PC-3 (cell line): ENCODE measurements around the gene FCRL2. TPM values are rescaled to one million over a fixed set of nuclear protein-coding genes. Genes with fewer than 3 reads are reported as not detected.

ENCODE experiments used
- ATAC-seq: fragments of 200-7000 bp; cut with Tn5 transposase; 2 replicates; pipeline ENCODE4 v1.9.1; 2020; ENCODE audit warnings: mild to moderate bottlenecking, moderate library complexity
- BruUV-seq: library from RNA; stranded (reverse); fragments of 400-500 nt; replicated peaks from 2 replicates; lab custom pipeline; 2021; lab: Mats Ljungman, UMichigan
- CTCF ChIA-PET: fragments of 300-600 bp; sonication (Branson Sonifier 250); formaldehyde crosslinking; loops from one replicate; lab custom pipeline; 2022; ENCODE audit warnings: antibody characterized with exemption; lab: Charles Lee
- POLR2A ChIA-PET: fragments of 300-600 bp; sonication (Branson Sonifier 250); formaldehyde crosslinking; loops from one replicate; lab custom pipeline; 2022; ENCODE audit warnings: antibody characterized with exemption; ENCODE audit not compliant: unreplicated experiment; lab: Charles Lee
- DNase-seq: peaks from one replicate; pipeline ENCODE4 v3.0.0-alpha.2; 2015
- H2AFZ ChIP-seq: fragments of 300-600 bp; sonication (generic); 2 replicates; pipeline ENCODE4 v1.6.0; 2016; ENCODE audit warnings: antibody characterized with exemption, low read length
- H3F3A ChIP-seq: fragments of 300-600 bp; sonication (generic); one replicate; pipeline ENCODE4 v1.6.0; 2017; ENCODE audit warnings: antibody characterized with exemption, low read length, control low read depth, mild to moderate bottlenecking; ENCODE audit not compliant: unreplicated experiment
- H3K27ac ChIP-seq: fragments of 300-600 bp; sonication (generic); 2 replicates; pipeline ENCODE4 v1.5.1; 2016; ENCODE audit warnings: mild to moderate bottlenecking, low read length
- H3K27me3 ChIP-seq: fragments of 300-600 bp; sonication (generic); 2 replicates; pipeline ENCODE4 v1.6.1; 2016; ENCODE audit warnings: low read length, mixed read lengths
- H3K36me3 ChIP-seq: fragments of 300-600 bp; sonication (generic); 2 replicates; pipeline ENCODE4 v1.6.1; 2016; ENCODE audit warnings: low read depth, mixed run types, low read length, mixed read lengths
- H3K4me1 ChIP-seq: fragments of 300-600 bp; sonication (generic); 2 replicates; pipeline ENCODE4 v1.5.1; 2016; ENCODE audit warnings: low read length; ENCODE audit not compliant: insufficient read depth
- H3K4me2 ChIP-seq: fragments of 300-600 bp; sonication (generic); 2 replicates; pipeline ENCODE4 v1.6.0; 2016; ENCODE audit warnings: low read length
- H3K4me3 ChIP-seq: fragments of 300-600 bp; sonication (generic); 2 replicates; pipeline ENCODE4 v1.5.1; 2016; ENCODE audit warnings: mild to moderate bottlenecking, low read length, mixed read lengths
- H3K79me2 ChIP-seq: fragments of 300-600 bp; sonication (generic); 2 replicates; pipeline ENCODE4 v1.6.1; 2017; ENCODE audit warnings: low read length, mixed read lengths
- H3K9ac ChIP-seq: fragments of 300-600 bp; sonication (generic); 2 replicates; pipeline ENCODE4 v1.6.0; 2016; ENCODE audit warnings: mild to moderate bottlenecking, low read length
- H3K9me2 ChIP-seq: fragments of 300-600 bp; sonication (generic); replicated peaks from 2 replicates; pipeline ENCODE4 v1.6.1; 2016; ENCODE audit warnings: mixed run types, low read length, mixed read lengths
- H3K9me3 ChIP-seq: fragments of 300-600 bp; sonication (generic); 2 replicates; pipeline ENCODE4 v1.6.1; 2016; ENCODE audit warnings: low read length, mixed read lengths
- H4K20me1 ChIP-seq: fragments of 300-600 bp; sonication (generic); 2 replicates; pipeline ENCODE4 v1.6.1; 2016; ENCODE audit warnings: low read length, mixed read lengths
- EZH2 ChIP-seq: fragments of 300-600 bp; sonication (generic); IDR thresholded peaks from one replicate; pipeline ENCODE4 v1.6.1; 2017; ENCODE audit warnings: antibody characterized with exemption, mild to moderate bottlenecking, low read length; ENCODE audit not compliant: unreplicated experiment
- EZH2phosphoT487 ChIP-seq: fragments of 300-600 bp; sonication (generic); IDR thresholded peaks from 2 replicates; pipeline ENCODE4 v1.6.1; 2018; ENCODE audit warnings: mild to moderate bottlenecking, antibody characterized with exemption, low read length, borderline replicate concordance
- intact Hi-C: fragments of 100-400 bp; cut with micrococcal nuclease; formaldehyde crosslinking; loops from 2 replicates; pipeline ENCODE4 v1.9.0; 2023
- total RNA-seq: library from RNA; depleted of rRNA; stranded (reverse); fragments of >200 nt; gene quantifications from 2 replicates; pipeline ENCODE4 v1.2.3, GENCODE V29; 2014
- TF ChIP-seq, protein P1 (sequence below): fragments of 300-600 bp; sonication (generic); conservative IDR thresholded peaks from 2 replicates; pipeline ENCODE4 v1.5.1; 2017; ENCODE audit warnings: antibody characterized with exemption, low read depth, mild to moderate bottlenecking, low read length

The FCRL2 gene
- total RNA-seq, 1 experiment from 2014 or later: not detected

DNA sequence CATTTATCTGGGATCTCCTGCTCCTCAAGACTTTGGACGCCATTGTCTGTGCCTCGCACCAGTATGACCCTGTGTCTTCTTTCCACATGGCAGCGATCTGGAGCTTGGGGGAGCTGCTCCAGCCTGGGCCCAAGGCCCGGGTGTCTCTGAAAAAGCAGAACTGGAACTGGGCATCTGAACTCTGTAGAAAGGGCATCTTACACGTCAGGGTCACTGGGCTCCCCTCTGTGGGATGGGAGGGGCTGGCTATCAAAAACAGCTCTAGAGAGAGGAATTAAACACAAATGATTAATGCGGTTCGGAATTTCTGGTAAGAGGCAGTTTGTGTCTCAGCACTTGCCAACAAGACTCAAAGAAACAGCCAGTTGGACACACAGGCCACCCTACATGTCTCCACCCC is 26.9 kb upstream of the FCRL2 start:
- intact Hi-C loops: no loop called here
- no peaks in the 10 kb centered on the region for H3F3A ChIP-seq
- no TSS peak for BruUV-seq
- H2AFZ ChIP-seq: no peak overlapping the region
- H3K9me2 ChIP-seq: no peaks in the 10 kb centered on the region
- H3K79me2 ChIP-seq: no peaks in the 10 kb centered on the region
- H3K4me1 ChIP-seq: no peaks in the 10 kb centered on the region
- H3K36me3 ChIP-seq: no peaks in the 10 kb centered on the region
- H3K4me2 ChIP-seq: no peak overlapping the region
- CTCF ChIA-PET: no interaction called here
- no peak for TF ChIP-seq EZH2phosphoT487
- TF ChIP-seq EZH2: no peak
- TF ChIP-seq, protein P1, sequence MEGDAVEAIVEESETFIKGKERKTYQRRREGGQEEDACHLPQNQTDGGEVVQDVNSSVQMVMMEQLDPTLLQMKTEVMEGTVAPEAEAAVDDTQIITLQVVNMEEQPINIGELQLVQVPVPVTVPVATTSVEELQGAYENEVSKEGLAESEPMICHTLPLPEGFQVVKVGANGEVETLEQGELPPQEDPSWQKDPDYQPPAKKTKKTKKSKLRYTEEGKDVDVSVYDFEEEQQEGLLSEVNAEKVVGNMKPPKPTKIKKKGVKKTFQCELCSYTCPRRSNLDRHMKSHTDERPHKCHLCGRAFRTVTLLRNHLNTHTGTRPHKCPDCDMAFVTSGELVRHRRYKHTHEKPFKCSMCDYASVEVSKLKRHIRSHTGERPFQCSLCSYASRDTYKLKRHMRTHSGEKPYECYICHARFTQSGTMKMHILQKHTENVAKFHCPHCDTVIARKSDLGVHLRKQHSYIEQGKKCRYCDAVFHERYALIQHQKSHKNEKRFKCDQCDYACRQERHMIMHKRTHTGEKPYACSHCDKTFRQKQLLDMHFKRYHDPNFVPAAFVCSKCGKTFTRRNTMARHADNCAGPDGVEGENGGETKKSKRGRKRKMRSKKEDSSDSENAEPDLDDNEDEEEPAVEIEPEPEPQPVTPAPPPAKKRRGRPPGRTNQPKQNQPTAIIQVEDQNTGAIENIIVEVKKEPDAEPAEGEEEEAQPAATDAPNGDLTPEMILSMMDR: no peak
- H3K27ac ChIP-seq: no peak overlapping the region
- peaks cover 76% of the 10 kb centered on the region for H3K27me3 ChIP-seq
- no peak for ATAC-seq
- H3K4me3 ChIP-seq: no peak overlapping the region
- no peak for DNase-seq
- POLR2A ChIA-PET: no interaction called here
- no peaks in the 10 kb centered on the region for H4K20me1 ChIP-seq
- no peak overlapping the region for H3K9ac ChIP-seq
- H3K9me3 ChIP-seq: no peaks in the 10 kb centered on the region

GRCh38 chr1:157799996-157800395 is 23.1 kb upstream of the FCRL2 start:
- Histone ChIP-seq H3K9me3 (no peaks in the 10 kb centered on the region), H4K20me1 (no peaks in the 10 kb centered on the region), H3K4me2 (no peak overlapping the region), H3K4me3 (no peak overlapping the region), H3F3A (no peaks in the 10 kb centered on the region), H2AFZ (no peak overlapping the region), H3K9me2 (no peaks in the 10 kb centered on the region), H3K9ac (no peak overlapping the region), H3K4me1 (no peaks in the 10 kb centered on the region), H3K36me3 (no peaks in the 10 kb centered on the region), H3K27ac (no peak overlapping the region), H3K79me2 (no peaks in the 10 kb centered on the region), H3K27me3 (peaks cover 56% of the 10 kb centered on the region)
- intact Hi-C loops: no loop called here
- ChIA-PET CTCF (no interaction called here), POLR2A (no interaction called here)
- BruUV-seq: no TSS peak
- ATAC-seq (no peak), DNase-seq (no peak)
- TF ChIP-seq EZH2: no peak

DNA sequence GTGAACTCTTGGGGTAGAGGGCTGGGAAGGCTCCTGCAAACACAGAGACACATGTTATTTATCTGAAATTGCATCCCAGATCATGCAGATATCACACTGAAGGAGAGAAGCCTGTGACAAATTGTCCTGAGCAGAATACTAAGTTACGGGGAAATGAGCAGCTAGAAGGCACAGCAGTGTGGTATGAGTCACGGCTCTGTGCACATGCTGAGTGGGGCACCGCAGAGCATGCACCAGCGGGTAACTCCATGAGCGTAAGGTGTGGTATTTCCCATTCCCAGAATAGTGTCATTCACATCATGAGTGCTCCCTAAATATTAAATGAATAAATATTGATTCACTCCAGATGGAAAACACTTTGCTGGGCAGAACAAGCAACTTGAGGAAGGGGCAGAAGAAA is 21.3 kb upstream of the FCRL2 start:
- no peaks in the 10 kb centered on the region for H3K36me3 ChIP-seq
- H3K4me2 ChIP-seq: no peak overlapping the region
- H3K27me3 ChIP-seq: peaks cover 41% of the 10 kb centered on the region
- H3K9me2 ChIP-seq: no peaks in the 10 kb centered on the region
- no peaks in the 10 kb centered on the region for H3K9me3 ChIP-seq
- H2AFZ ChIP-seq: no peak overlapping the region
- H3K4me1 ChIP-seq: no peaks in the 10 kb centered on the region
- TF ChIP-seq EZH2 (no peak), EZH2phosphoT487 (no peak)
- TF ChIP-seq, protein P1: no peak
- ChIA-PET POLR2A (no interaction called here), CTCF (no interaction called here)
- no peaks in the 10 kb centered on the region for H3F3A ChIP-seq
- no peaks in the 10 kb centered on the region for H4K20me1 ChIP-seq
- intact Hi-C loops: no loop called here
- peak; percentile 20 for DNase-seq
- H3K27ac ChIP-seq: no peak overlapping the region
- no peak for ATAC-seq
- no TSS peak for BruUV-seq
- H3K9ac ChIP-seq: no peak overlapping the region
- no peak overlapping the region for H3K4me3 ChIP-seq
- H3K79me2 ChIP-seq: no peaks in the 10 kb centered on the region
